ENCODE results near the gene GALNTL6.

GALNTL6 gene

DNA sequence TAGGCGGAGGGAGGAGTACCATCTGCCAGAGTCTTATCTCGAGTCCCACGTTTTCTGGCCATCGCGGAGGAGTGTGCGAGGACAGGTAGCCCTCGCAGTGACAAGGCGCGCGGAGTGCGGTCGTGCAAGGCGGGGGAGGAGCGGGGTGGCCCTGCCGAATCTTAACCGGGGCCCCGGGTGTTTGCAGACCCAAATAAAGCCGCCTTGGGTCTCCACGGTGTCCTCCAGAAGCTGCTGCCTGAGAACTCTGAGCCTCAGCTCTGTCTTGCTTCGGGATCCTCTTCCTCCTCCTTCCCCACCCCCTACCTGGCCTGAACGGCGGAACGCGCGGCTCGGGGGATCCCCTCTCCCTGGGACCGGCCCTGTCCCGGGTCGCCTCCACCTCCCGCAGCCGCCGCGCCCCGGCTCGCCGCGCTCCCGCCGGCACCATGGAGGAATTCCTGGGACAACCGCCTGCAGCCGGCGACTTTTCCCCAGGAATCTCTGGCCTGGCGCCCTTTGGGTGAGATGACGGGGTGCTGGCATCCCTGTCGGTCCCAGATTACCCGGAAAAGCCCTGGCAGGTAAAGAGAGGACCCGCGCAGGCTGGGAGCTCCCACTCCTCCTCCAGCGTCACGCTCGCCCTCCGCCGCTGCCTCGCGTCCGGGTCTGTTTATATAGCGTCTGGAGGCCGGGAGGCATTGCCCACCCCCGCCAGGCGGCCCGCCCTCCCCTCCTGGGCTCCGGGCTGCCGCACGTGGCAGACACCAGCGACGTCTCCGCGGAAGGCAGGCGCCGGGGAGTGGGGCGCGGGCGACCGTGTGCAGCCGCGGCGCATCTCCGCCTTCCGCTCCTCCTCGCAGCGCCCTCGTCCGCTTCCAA lies at the start of gene GALNTL6:
Gene GALNTL6, plus strand, starts transcription at position 740 of the 861 bp plus-strand sequence.
- DNase-seq (ENCODE audit: low spot score): peak; percentile 18

DNA sequence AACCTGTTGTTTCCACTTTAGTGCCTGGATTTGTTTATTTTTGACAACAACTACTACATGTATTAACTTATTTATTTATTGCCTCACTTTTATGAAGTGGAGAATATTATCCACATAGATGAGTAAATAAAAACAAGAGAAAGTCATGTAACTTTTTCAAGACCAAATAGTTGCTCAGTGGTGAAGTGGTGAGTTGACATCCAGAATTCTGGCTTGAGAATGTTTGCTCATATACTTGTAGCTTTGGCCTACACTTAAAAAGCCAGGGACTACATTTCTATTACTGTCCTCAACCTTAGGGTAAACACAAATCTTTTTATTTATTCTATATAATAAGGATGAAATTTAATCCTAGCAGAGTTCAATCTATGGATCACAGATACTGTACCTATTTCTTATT lies 47.7 kb upstream of the GALNTL6 start:
- DNase-seq (ENCODE audit: low spot score): no peak

DNA sequence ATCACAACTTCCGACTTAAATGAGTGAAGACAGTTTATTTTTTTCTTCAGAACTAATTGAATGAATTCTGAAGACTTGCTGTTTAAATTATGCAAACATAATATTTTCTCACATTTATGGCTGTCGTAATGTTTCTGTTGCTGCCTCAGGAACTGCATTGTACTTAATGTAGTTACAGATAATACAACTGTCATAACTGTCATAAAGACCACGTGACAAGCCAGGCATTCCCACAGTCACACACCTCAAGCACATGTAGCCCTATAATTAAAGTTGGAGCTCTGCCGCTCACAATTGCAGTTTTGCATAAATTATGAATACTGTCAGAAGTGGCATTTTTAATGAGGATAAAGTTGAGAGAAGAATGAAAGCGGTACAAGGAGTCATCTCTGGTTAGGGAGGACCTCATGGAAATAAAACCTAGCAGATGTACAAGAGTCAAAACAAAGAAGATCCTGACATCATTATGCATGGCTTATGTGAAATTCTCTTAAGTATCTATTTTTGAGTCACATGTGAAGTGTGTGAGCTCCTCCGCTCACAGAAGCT lies 38.5 kb upstream of the GALNTL6 start:
- no peak for DNase-seq (ENCODE audit: low spot score)

DNA sequence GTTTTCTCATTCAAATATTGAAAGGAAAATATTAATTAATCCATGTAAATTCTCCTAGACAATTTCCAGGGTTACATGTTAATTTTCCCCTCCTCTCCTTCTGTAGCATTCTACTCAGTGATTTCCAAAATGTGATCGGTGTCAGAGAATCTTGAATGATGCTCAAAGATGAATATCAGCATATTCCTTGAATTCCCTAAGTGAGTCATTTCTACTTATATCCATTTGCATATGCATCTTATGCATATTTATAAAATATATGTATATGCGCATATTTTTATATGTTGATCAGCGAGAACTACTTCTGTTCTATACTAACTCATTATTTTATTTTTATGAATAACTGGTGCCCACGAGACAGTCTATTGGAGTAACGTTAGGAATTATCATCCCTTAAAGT lies 33.9 kb upstream of the GALNTL6 start:
- DNase-seq (ENCODE audit: low spot score): no peak

- no peak for DNase-seq (ENCODE audit: low spot score)
These were observed 27.8 kb upstream of the GALNTL6 start for GRCh38 chr4:171785388-171785787.

DNA sequence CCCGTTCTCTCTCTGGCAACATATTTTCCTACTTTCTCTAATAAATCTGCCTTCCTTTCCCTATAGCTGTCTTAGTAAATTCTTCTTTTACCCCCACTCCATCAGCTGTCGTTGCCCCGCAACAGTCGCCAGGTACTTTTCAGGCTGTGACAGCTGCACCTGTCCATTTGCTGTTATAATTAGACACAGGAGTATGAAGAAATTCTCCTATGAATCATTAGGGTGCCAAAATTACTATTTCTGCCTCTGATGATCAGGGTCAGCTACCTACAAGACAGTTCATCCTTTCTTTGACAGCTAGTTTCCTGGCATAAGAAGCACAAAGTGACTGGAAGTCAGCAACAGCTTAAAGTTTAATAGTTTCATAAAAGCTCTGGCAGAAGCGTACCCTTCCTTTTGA lies 19.5 kb upstream of the GALNTL6 start:
- DNase-seq (ENCODE audit: low spot score): no peak

- peak; percentile 8 for DNase-seq (ENCODE audit: low spot score)
These were observed 18.7 kb upstream of the GALNTL6 start for GRCh38 chr4:171794528-171794927.

DNA sequence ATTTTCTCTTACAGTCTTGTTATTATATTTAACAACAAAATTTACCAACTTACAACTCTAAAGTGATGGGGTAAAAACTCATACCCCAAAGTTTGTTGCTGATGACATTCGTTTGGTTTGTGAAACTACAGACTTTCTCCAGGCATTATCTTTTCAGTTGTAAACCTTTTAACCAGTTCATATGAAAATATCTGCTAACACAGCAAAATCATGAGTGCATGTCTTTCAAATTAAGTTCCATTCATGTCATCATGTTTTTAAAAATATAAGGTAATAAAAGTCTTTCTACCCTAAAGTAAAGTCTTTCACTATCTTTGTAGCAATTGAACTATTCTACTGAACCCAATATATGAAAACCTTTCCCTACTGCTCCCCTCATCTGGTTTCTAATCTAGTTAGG lies 3.4 kb upstream of the GALNTL6 start:
- DNase-seq (ENCODE audit: low spot score): no peak

GRCh38 chr4:171812333-171812664 lies 905 bp upstream of the GALNTL6 start:
- DNase-seq (ENCODE audit: low spot score): no peak

DNA sequence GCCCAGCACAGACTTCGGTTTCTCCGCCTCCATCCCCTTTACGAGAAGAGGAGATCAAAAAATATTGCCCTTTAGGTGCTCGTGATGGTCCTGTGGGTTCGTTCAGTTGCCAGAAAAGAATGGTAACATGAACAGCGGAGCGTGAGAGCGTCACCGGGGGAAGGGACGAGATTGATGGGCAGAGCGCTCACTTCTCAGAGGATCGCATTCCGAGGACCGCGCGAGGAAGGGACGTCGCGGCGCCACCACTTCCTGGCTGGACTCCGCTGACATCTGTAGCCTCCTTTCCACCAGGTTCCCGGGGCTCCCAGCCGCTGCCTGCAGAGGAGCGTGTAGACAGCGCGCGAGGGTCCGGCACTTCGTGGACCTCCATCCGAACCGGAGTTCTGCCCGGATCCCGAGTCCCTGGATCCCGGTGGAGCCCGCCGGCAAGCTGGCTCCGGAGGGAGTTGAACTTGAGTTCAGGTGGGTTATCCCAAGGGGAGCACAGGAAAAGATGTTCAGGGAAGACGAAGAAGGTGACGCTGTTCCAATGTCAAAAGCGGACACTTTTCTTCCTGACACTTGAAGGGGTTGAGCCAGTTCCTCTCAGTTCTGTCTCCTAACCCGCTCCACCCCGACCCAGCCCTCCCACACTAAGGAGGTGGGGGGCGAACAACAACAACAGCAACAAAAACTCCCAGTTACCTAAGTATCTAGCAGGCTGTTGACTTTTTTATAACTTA lies 484 bp downstream of the GALNTL6 start:
- DNase-seq (ENCODE audit: low spot score): peak; percentile 11

DNA sequence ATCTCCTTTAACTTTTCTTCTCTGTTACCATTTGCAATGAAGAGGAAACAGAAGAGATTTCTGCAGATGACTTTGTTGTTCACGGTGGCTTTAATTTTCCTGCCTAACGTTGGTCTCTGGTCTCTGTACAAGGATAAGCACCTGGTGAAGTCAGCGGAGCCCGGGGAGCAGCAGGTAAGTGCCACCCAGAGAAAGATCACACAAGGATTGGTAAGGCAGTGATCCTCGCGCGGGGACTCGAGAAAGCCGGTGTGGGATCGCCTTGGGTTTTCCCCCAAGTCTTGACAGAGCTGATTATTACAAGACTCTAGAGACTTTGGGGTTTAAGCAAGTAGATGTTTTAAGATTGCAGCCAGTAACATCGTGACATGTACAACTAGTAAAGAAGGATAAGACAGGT lies 1.3 kb downstream of the GALNTL6 start:
- DNase-seq (ENCODE audit: low spot score): no peak

DNA sequence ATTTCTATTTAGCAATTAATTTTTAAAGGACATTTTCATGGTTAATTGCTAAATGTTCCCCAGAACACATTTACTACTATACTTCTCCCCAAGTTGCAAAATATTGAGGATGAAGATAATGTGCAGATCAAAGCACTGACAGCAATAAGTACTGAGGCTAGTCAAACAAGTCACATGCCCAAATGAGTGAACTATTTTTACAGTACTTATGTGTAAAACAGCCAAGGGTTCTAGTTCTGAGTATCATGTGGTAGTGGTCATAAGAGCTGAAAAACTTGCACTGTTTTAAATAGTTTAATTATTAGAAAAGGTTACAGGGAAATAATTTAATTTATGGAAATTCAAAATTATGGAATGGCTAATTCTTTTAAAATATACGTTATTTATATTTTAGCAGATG lies 3.8 kb downstream of the GALNTL6 start:
- no peak for DNase-seq (ENCODE audit: low spot score)

GRCh38 chr4:171834640-171835039 lies 21.4 kb downstream of the GALNTL6 start:
- DNase-seq (ENCODE audit: low spot score): no peak

GRCh38 chr4:171843456-171843855 lies 30.3 kb downstream of the GALNTL6 start:
- DNase-seq (ENCODE audit: low spot score): no peak

DNA sequence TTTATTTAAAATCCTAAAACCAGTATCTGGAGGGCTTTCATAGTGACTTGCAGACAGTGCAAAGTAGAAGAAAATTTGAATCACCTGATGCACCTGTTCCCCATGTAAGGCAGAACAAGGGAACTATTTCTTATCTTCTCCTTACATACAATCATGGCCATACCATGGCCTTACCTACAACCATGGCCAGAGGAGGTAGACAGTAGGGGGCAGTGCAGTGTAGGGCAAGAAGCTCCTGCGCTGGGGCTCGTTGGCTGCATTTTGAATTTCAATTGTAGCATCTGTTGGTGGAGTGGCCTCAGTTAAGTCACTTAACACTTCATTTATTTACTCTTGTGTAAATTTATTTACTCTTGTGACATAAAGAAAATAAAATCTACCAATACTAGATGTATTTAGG lies 33.0 kb downstream of the GALNTL6 start:
- peak; percentile 67 for DNase-seq (ENCODE audit: low spot score)

GRCh38 chr4:171846893-171847292 lies 33.7 kb downstream of the GALNTL6 start:
- no peak for DNase-seq (ENCODE audit: low spot score)

DNA sequence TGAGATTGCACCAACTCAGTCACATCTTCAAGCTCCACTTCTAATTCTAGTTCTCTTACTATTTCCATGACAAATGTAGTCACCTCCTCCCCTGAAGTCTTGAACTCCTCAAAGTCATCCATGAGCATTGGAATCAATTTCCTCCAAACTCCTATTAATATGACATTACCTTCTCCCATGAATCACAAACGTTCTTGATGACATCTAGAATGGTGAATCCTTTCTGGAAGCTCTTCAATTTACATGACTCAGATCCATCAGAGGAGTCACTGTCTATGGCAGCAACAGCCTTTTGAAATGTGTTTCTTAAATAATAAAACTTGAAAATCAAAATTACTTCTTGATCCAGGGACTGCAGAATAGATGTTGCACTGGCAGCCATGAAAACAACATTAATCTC lies 34.5 kb downstream of the GALNTL6 start:
- no peak for DNase-seq (ENCODE audit: low spot score)

DNA sequence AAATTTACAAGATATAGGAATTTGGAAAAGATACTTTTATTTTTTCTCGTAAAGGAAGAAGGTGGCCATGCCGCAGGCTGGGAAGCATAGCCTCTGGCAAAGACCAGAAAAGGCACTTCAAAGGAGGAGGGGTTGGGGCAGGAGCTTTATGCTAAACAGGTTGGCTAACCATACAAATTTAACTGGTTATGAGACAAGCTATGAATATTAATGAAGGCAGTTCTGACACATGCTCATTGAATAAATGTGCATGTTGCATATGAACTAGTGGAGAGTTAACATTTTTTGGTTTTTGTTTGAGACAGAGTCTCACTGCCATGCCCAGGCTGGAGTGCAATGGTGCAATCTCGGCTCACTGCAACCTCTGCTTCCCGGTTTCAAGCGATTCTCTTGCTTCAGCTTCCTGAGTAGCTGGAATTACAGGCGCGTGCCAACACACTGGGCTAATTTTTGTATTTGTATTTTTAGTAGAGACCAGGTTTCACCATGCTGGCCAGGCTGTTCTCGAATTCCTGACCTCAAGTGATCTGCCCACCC lies 36.5 kb downstream of the GALNTL6 start:
- DNase-seq (ENCODE audit: low spot score): no peak

DNA sequence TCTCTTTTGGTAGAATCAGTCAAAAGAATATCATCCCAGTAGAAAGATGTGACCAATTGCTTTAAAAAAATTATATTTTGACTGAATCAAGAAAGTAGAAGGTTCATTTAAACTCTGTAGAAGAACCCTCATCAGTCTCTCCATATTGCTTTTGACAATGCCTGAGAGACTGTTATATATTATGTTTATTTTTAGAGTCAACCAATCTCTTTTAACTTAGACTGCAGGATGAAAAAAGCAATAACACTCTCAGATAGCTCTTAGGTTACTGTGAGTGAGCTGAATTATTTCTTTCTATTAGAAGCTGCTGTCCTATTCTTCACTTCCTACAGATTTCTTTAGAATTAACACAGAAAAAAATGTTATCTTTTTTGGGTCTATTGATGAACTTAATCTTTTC lies 38.1 kb downstream of the GALNTL6 start:
- no peak for DNase-seq (ENCODE audit: low spot score)

- no peak for DNase-seq (ENCODE audit: low spot score)
These were observed 44.3 kb downstream of the GALNTL6 start for GRCh38 chr4:171857302-171858012.

GRCh38 chr4:171875291-171875690 lies 62.1 kb downstream of the GALNTL6 start:
- no peak for DNase-seq (ENCODE audit: low spot score)

- DNase-seq (ENCODE audit: low spot score): no peak
These were observed 63.4 kb downstream of the GALNTL6 start for GRCh38 chr4:171876636-171877035.

Data from iPS-NIHi11 (cell line).